Pancreas (tissue), 10 donors: ENCODE data around the gene C16orf89. TPM values are rescaled to one million over a fixed set of nuclear protein-coding genes. Genes with fewer than 3 reads are reported as not detected.
"Not testable (repeated sequence)": the region's sequence is repeated elsewhere in the genome, so short reads cannot be mapped to it uniquely, and the experiment has no call there.

Source experiments
- ATAC-seq, 4 donors: fragments of 200-7000 bp; cut with Tn5 transposase; one replicate each; pipeline versions ENCODE4 v1.8.0 to v1.9.1; 2020; ENCODE audit warnings: mild to moderate bottlenecking in 4 of 4, moderate library complexity in 4 of 4
- DNase-seq, 6 donors: peaks; one replicate each; pipeline ENCODE4 v3.0.0-alpha.2; 2020
- FAIRE-seq: peaks from 2 replicates; lab custom pipeline; 2012; peaks lifted over from hg19 to GRCh38; lab: Jason Lieb, UNC
- H3K27ac ChIP-seq, 4 donors: fragments of 200-600 bp; sonication (generic); 1 replicate in 3 of 4; 2 replicates in 1 of 4; pipeline versions ENCODE4 v1.5.0 to v1.8.0; 2020
- H3K27me3 ChIP-seq, 4 donors: fragments of 200-600 bp; one replicate each; pipeline ENCODE4 v1.8.0; 2021
- H3K36me3 ChIP-seq, 3 donors: fragments of 200-600 bp; sonication (generic) in 1 of 3; one replicate each; pipeline versions ENCODE4 v1.5.0 to v1.8.0; 2020 to 2021
- H3K4me1 ChIP-seq, 3 donors: fragments of 200-600 bp; one replicate each; pipeline ENCODE4 v1.8.0; 2021
- H3K4me3 ChIP-seq, 4 donors: fragments of 200-600 bp; sonication (generic) in 2 of 4; one replicate each; pipeline versions ENCODE4 v1.5.0 to v1.8.0; 2020 to 2021
- H3K9me3 ChIP-seq, 4 donors: fragments of 200-600 bp; one replicate each; pipeline ENCODE4 v1.8.0; 2021
- CTCF ChIP-seq, 4 donors: fragments of 200-600 bp; sonication (generic) in 3 of 4; IDR thresholded peaks; one replicate each; pipeline versions ENCODE4 v1.5.0 to v1.8.0; 2021; ENCODE audit warnings: antibody characterized with exemption in 4 of 4
- WGBS, 2 donors: extraction: QIAGEN DNeasy Blood & Tissue Kit; methylation state at CpG; one replicate each; pipeline ENCODE4 v1.1.7; 2013; 5-methylcytosine and 5-hydroxymethylcytosine counted together
- intact Hi-C, 3 donors: fragments of 100-400 bp; cut with DNase I; formaldehyde crosslinking; loops; one replicate each; pipeline versions ENCODE4 v1.11.1 to v1.14.2; 2022
- polyA plus RNA-seq, 2 donors: library from polyadenylated mRNA; stranded (reverse); fragments of 200-250 nt; gene quantifications; one replicate each; pipeline ENCODE4 v1.2.3, GENCODE V29; 2013
- total RNA-seq, 6 donors: library from RNA; stranded (reverse); fragmentation: NEBNext Ultra II Directional in 4 of 6; extraction: Animal tissue kit (Norgen Biotek cat#: 25700) in 4 of 6; gene quantifications; one replicate each; pipeline versions ENCODE4 v1.2.1 to v1.2.4, GENCODE V29; 2021 to 2023
- donor health status: healthy with polysubstance abuse.
- donor health status: DM: no; HTN: no; CAD: no; lungs with moderate emphysema.
- donor health status: DM: no; HTN: no; CAD: no.
- donor health status: control.
- donor health status: control.
- donor health status: Bipolar disorder and iron deficiency.
- donor health status: DM: yes; HTN: yes; CAD: no.
- donor health status: DM: no; HTN: no; CAD: no.
- donor health status: DM: no; HTN: no; CAD: no.
- donor health status: DM: yes; HTN: yes; CAD: no.

Gene C16orf89
- 1 to 10 TPM in 5 of 6 donors, not detected in 1; 1.1 to 9.1 (median 5.2) TPM for total RNA-seq
- polyA plus RNA-seq = 1 to 10 TPM; 1.6 to 1.7 TPM

GRCh38 chr16:5065813-5066212 lies at the start of gene C16orf89:
TSS of gene C16orf89 (minus strand) at chr16:5065956. CDS start at chr16:5065908, 48 bp downstream.
- TF ChIP-seq CTCF (IDR thresholded peaks at IDR 0.05) = no peak
- no peaks in the 10 kb centered on the region for H3K4me1 ChIP-seq
- H3K36me3 ChIP-seq = no peaks in the 10 kb centered on the region
- no peak within 1 kb of the TSS for H3K27ac ChIP-seq
- H3K4me3 ChIP-seq = no peak within 1 kb of the TSS
- ATAC-seq (peak in 3 of 4 donors; percentile 25 to 67 (median 55)), FAIRE-seq (no peak), DNase-seq (no peak)
- intact Hi-C loops = no loop called here
- no peaks in the 10 kb centered on the region for H3K9me3 ChIP-seq
- H3K27me3 ChIP-seq = no peaks in the 10 kb centered on the region
- 60 to 63% methylated on average over 8 to 10 of the region's 10 CpGs for WGBS, 2 donors

- H3K36me3 ChIP-seq, H3K9me3 ChIP-seq, H3K27me3 ChIP-seq, ATAC-seq, H3K27ac ChIP-seq, FAIRE-seq, H3K4me3 ChIP-seq, DNase-seq, H3K4me1 ChIP-seq, intact Hi-C loops: not testable (repeated sequence)
- WGBS, 2 donors = 71 to 81% methylated on average over 9 to 10 of the region's 10 CpGs
Observed at GRCh38 chr16:5110933-5111332, 45.2 kb upstream of the C16orf89 start.

- DNase-seq = no peak
- no peak for TF ChIP-seq CTCF (IDR thresholded peaks at IDR 0.05)
- no peak for FAIRE-seq
- Histone ChIP-seq H3K27me3 (no peaks in the 10 kb centered on the region), H3K9me3 (no peaks in the 10 kb centered on the region), H3K4me3 (no peak overlapping the region), H3K36me3 (no peaks in the 10 kb centered on the region), H3K27ac (no peak overlapping the region), H3K4me1 (no peaks in the 10 kb centered on the region)
- intact Hi-C loops = no loop called here
- 86 to 88% methylated on average over 25 to 27 of the region's 27 CpGs for WGBS, 2 donors
- no peak for ATAC-seq
Observed at GRCh38 chr16:5108505-5109158, 42.9 kb upstream of the C16orf89 start.

- H3K36me3 ChIP-seq, H3K4me1 ChIP-seq, H3K4me3 ChIP-seq, FAIRE-seq, intact Hi-C loops, DNase-seq, H3K27ac ChIP-seq, H3K27me3 ChIP-seq, H3K9me3 ChIP-seq, ATAC-seq: not testable (repeated sequence)
- 35 to 38% methylated on average over 4 to 5 of the region's 5 CpGs for WGBS, 2 donors
Observed at GRCh38 chr16:5105039-5105438, 39.3 kb upstream of the C16orf89 start.

- ATAC-seq, H3K27me3 ChIP-seq, FAIRE-seq, DNase-seq, H3K9me3 ChIP-seq, H3K36me3 ChIP-seq, H3K4me3 ChIP-seq, H3K4me1 ChIP-seq, H3K27ac ChIP-seq, intact Hi-C loops: not testable (repeated sequence)
- WGBS, 2 donors = 82% methylated on average over 12 of the region's 12 CpGs
Observed at GRCh38 chr16:5103296-5104032, 37.7 kb upstream of the C16orf89 start.

- WGBS, 2 donors = 7 to 8% methylated on average over 3 of the region's 4 CpGs
- H3K36me3 ChIP-seq, DNase-seq, H3K27me3 ChIP-seq, H3K4me1 ChIP-seq, H3K27ac ChIP-seq, FAIRE-seq, H3K4me3 ChIP-seq, ATAC-seq, H3K9me3 ChIP-seq, intact Hi-C loops: not testable (repeated sequence)
Observed at GRCh38 chr16:5099174-5099573, 33.4 kb upstream of the C16orf89 start.

GRCh38 chr16:5098221-5099159 lies 32.7 kb upstream of the C16orf89 start:
- WGBS, 2 donors = 2 to 3% methylated on average over 28 to 56 of the region's 67 CpGs
- H3K4me1 ChIP-seq, H3K27me3 ChIP-seq, intact Hi-C loops, ATAC-seq, H3K9me3 ChIP-seq, H3K36me3 ChIP-seq: not testable (repeated sequence)
- Histone ChIP-seq H3K27ac (peak overlapping the region; percentile 53 to 63 (median 58)), H3K4me3 (peak overlapping the region; percentile 35 to 69 (median 55))
- DNase-seq = peak; percentile 73 to 96 (median 87)
- FAIRE-seq = peak; percentile 98

- H3K27me3 ChIP-seq, H3K4me1 ChIP-seq, H3K36me3 ChIP-seq, intact Hi-C loops, FAIRE-seq, H3K9me3 ChIP-seq: not testable (repeated sequence)
- ATAC-seq (peak; percentile 100), DNase-seq (peak; percentile 97 to 100 (median 100))
- WGBS, 2 donors = 0 to 1% methylated on average over 40 to 67 of the region's 67 CpGs
- Histone ChIP-seq H3K4me3 (peak within 1 kb of the TSS; percentile 66 to 90 (median 75)), H3K27ac (peak within 1 kb of the TSS; percentile 55 to 67 (median 62))
Observed at GRCh38 chr16:5097470-5098220, 31.9 kb upstream of the C16orf89 start, which contains the start of gene EEF2KMT. TSS of gene EEF2KMT (minus strand) at chr16:5097795. CDS start at chr16:5097739, 56 bp downstream.

- peak overlapping the region; percentile 28 to 67 (median 60) for H3K27ac ChIP-seq
- intact Hi-C loops = not testable (repeated sequence)
- peak in 2 of 6 donors; percentile 40 to 58 for DNase-seq
Observed at GRCh38 chr16:5097061-5097469, 31.3 kb upstream of the C16orf89 start.

More at GRCh38 chr16:5097061-5097469, 31.3 kb upstream of the C16orf89 start:
- H3K4me1 ChIP-seq, ATAC-seq, H3K36me3 ChIP-seq, H3K9me3 ChIP-seq, FAIRE-seq, H3K27me3 ChIP-seq: not testable (repeated sequence)
- peak overlapping the region; percentile 66 to 90 (median 75) for H3K4me3 ChIP-seq
- 1% methylated on average over 22 to 23 of the region's 23 CpGs for WGBS, 2 donors
